Tibial nerve (tissue), 3 donors: ENCODE measurements around the gene HSDL2.

Source experiments
- CTCF ChIP-seq, 5 experiments: fragments of 200-600 bp in 3 of 5; fragments of 450-650 bp in 2 of 5; sonication (generic) in 3 of 5; IDR thresholded peaks; one replicate each; pipeline ENCODE4 v1.5.1; 2016 to 2019; ENCODE audit warnings: antibody characterized with exemption in 5 of 5, mild to moderate bottlenecking in 3 of 5, moderate library complexity in 2 of 5
- POLR2A ChIP-seq, 2 donors: fragments of 450-650 bp; IDR thresholded peaks; one replicate each; pipeline ENCODE4 v1.6.1; 2017; ENCODE audit warnings: antibody characterized with exemption in 2 of 2, mild to moderate bottlenecking in 2 of 2, moderate library complexity in 2 of 2

GRCh38 chr9:112333639-112334431, 46.1 kb upstream of the HSDL2 start:
- TF ChIP-seq POLR2A (IDR thresholded peaks at IDR 0.05) (no peak), CTCF (IDR thresholded peaks at IDR 0.05) (peak; percentile 54 to 75 (median 71))
